HEK293 (cell line): Measurements from ENCODE around the gene DCDC2B.

Experiments
- CTCF ChIA-PET: fragments of 350-600 bp; formaldehyde crosslinking; extraction: SDS; loops from one replicate; lab custom pipeline; 2021; ENCODE audit warnings: antibody characterized with exemption; lab: Yijun Ruan, JAX
- POLR2A ChIA-PET: fragments of 300-600 bp; formaldehyde crosslinking; extraction: SDS; loops from one replicate; lab custom pipeline; 2020; ENCODE audit warnings: antibody characterized with exemption, inconsistent platforms; lab: Yijun Ruan, JAX
- H3K27ac ChIP-seq: fragments of 200-500 bp; sonication (Bioruptor generic); 2 replicates; pipeline ENCODE4 v1.5.1; 2014; ENCODE audit warnings: low read depth, low read length, control low read depth, inconsistent platforms; ENCODE audit errors: extremely low read depth
- H3K36me3 ChIP-seq, 2 experiments: fragments of 200-500 bp in 1 of 2; sonication (Bioruptor generic) in 1 of 2; 1 replicate in 1 of 2; 2 replicates in 1 of 2; pipeline ENCODE4 v1.5.1; 2014 to 2017; ENCODE audit warnings: inconsistent platforms in 2 of 2, low read length in 2 of 2; ENCODE audit not compliant: control insufficient read depth in 2 of 2, insufficient read depth in 1 of 2
- H3K4me1 ChIP-seq: fragments of 200-500 bp; sonication (Bioruptor generic); 2 replicates; pipeline ENCODE4 v1.5.1; 2014; ENCODE audit warnings: mild to moderate bottlenecking, low read length, inconsistent platforms; ENCODE audit not compliant: control insufficient read depth, insufficient read depth
- H3K4me3 ChIP-seq: 2 replicates; pipeline ENCODE4 v1.5.1; 2011; ENCODE audit warnings: low read depth, mild to moderate bottlenecking, control low read depth, low read length, moderate library complexity
- H3K9me3 ChIP-seq: fragments of 200-500 bp; sonication (Bioruptor generic); 2 replicates; pipeline ENCODE4 v1.5.1; 2014; ENCODE audit warnings: low read depth, low read length, inconsistent platforms; ENCODE audit not compliant: control insufficient read depth, insufficient read depth
- HOXA7 ChIP-seq: sonication (generic); formaldehyde crosslinking; IDR thresholded peaks from 2 replicates; pipeline ENCODE4 v1.8.1; 2022; ENCODE audit warnings: missing genetic modification reagents, borderline replicate concordance
- HOXD13 ChIP-seq: sonication (generic); formaldehyde crosslinking; IDR thresholded peaks from 2 replicates; pipeline ENCODE4 v1.8.0; 2022; ENCODE audit warnings: missing genetic modification reagents, borderline replicate concordance
- KLF1 ChIP-seq: fragments of 450-650 bp; formaldehyde crosslinking; IDR thresholded peaks from 2 replicates; pipeline ENCODE4 v1.5.1; 2016; ENCODE audit warnings: missing biosample characterization, missing genetic modification characterization
- SP7 ChIP-seq: fragments of 450-650 bp; formaldehyde crosslinking; IDR thresholded peaks from 2 replicates; pipeline ENCODE4 v1.5.1; 2016; ENCODE audit warnings: missing biosample characterization, missing genetic modification characterization
- ZBTB17 ChIP-seq: fragments of 450-650 bp; formaldehyde crosslinking; IDR thresholded peaks from 2 replicates; pipeline ENCODE4 v1.5.1; 2016; ENCODE audit warnings: missing biosample characterization, missing genetic modification characterization
- ZBTB8A ChIP-seq: fragments of 450-650 bp; formaldehyde crosslinking; IDR thresholded peaks from 2 replicates; pipeline ENCODE4 v1.5.1; 2016; ENCODE audit warnings: missing biosample characterization, missing genetic modification characterization
- ZNF157 ChIP-seq: fragments of 450-650 bp; formaldehyde crosslinking; IDR thresholded peaks from 2 replicates; pipeline ENCODE4 v1.5.1; 2016; ENCODE audit warnings: missing biosample characterization, missing genetic modification characterization
- ZNF266 ChIP-seq: fragments of 450-650 bp; formaldehyde crosslinking; IDR thresholded peaks from 2 replicates; pipeline ENCODE4 v1.5.1; 2016; ENCODE audit warnings: missing biosample characterization, missing genetic modification characterization, low read depth
- ZNF350 ChIP-seq: fragments of 450-650 bp; formaldehyde crosslinking; IDR thresholded peaks from 2 replicates; pipeline ENCODE4 v1.5.0; 2017; ENCODE audit warnings: missing biosample characterization, mild to moderate bottlenecking, missing genetic modification characterization
- ZNF394 ChIP-seq: fragments of 450-650 bp; formaldehyde crosslinking; IDR thresholded peaks from 2 replicates; pipeline ENCODE4 v1.5.1; 2016; ENCODE audit warnings: missing biosample characterization, missing genetic modification characterization, mild to moderate bottlenecking, moderate library complexity, borderline replicate concordance
- ZNF529 ChIP-seq: fragments of 450-650 bp; formaldehyde crosslinking; IDR thresholded peaks from 2 replicates; pipeline ENCODE4 v1.5.1; 2017; ENCODE audit warnings: missing genetic modification characterization, missing biosample characterization; ENCODE audit not compliant: insufficient replicate concordance
- ZNF530 ChIP-seq: fragments of 450-650 bp; formaldehyde crosslinking; IDR thresholded peaks from 2 replicates; pipeline ENCODE4 v1.5.1; 2016; ENCODE audit warnings: low read depth, missing biosample characterization, missing genetic modification characterization
- ZNF548 ChIP-seq: fragments of 450-650 bp; formaldehyde crosslinking; IDR thresholded peaks from 2 replicates; pipeline ENCODE4 v1.5.1; 2016; ENCODE audit warnings: missing biosample characterization, missing genetic modification characterization
- ZNF623 ChIP-seq: fragments of 450-650 bp; formaldehyde crosslinking; IDR thresholded peaks from 2 replicates; pipeline ENCODE4 v1.5.1; 2016; ENCODE audit warnings: missing biosample characterization, missing genetic modification characterization
- ZNF629 ChIP-seq: fragments of 450-650 bp; formaldehyde crosslinking; IDR thresholded peaks from 2 replicates; pipeline ENCODE4 v1.5.1; 2017; ENCODE audit warnings: missing biosample characterization, missing genetic modification characterization
- ZNF660 ChIP-seq: fragments of 450-650 bp; IDR thresholded peaks from 2 replicates; pipeline ENCODE4 v1.5.1; 2018; ENCODE audit warnings: missing biosample characterization, mild to moderate bottlenecking, missing genetic modification characterization
- ZNF701 ChIP-seq: fragments of 450-650 bp; formaldehyde crosslinking; IDR thresholded peaks from 2 replicates; pipeline ENCODE4 v1.5.1; 2016; ENCODE audit warnings: missing biosample characterization, missing genetic modification characterization
- TF ChIP-seq, protein P1 (sequence below): fragments of 450-650 bp; formaldehyde crosslinking; IDR thresholded peaks from 2 replicates; pipeline ENCODE4 v1.5.1; 2016; ENCODE audit warnings: missing biosample characterization, missing genetic modification characterization
- TF ChIP-seq, protein P2 (sequence below): fragments of 450-650 bp; formaldehyde crosslinking; IDR thresholded peaks from 2 replicates; pipeline ENCODE4 v1.5.1; 2016; ENCODE audit warnings: missing biosample characterization, missing genetic modification characterization, low read depth
- TF ChIP-seq, protein P3 (sequence below): fragments of 450-650 bp; formaldehyde crosslinking; IDR thresholded peaks from 2 replicates; pipeline ENCODE4 v1.5.1; 2016; ENCODE audit warnings: missing biosample characterization, missing genetic modification characterization
- TF ChIP-seq, protein P4 (sequence below): fragments of 450-650 bp; formaldehyde crosslinking; IDR thresholded peaks from 2 replicates; pipeline ENCODE4 v1.5.1; 2016; ENCODE audit warnings: missing biosample characterization, missing genetic modification characterization
- TF ChIP-seq, protein P5 (sequence below): fragments of 450-650 bp; formaldehyde crosslinking; IDR thresholded peaks from 2 replicates; pipeline ENCODE4 v1.5.1; 2017; ENCODE audit warnings: missing biosample characterization, missing genetic modification characterization
- TF ChIP-seq, protein P6 (sequence below): fragments of 450-650 bp; formaldehyde crosslinking; optimal IDR thresholded peaks from 2 replicates; pipeline ENCODE3; 2016; ENCODE audit warnings: missing biosample characterization, mild to moderate bottlenecking, missing genetic modification characterization
- TF ChIP-seq, protein P7 (sequence below): fragments of 450-650 bp; formaldehyde crosslinking; IDR thresholded peaks from 2 replicates; pipeline ENCODE4 v1.5.1; 2017; ENCODE audit warnings: missing biosample characterization, missing genetic modification characterization
- TF ChIP-seq, protein P8 (sequence below): fragments of 450-650 bp; formaldehyde crosslinking; IDR thresholded peaks from 2 replicates; pipeline ENCODE4 v1.5.1; 2016; ENCODE audit warnings: missing biosample characterization, missing genetic modification characterization

The DCDC2B gene

DNA sequence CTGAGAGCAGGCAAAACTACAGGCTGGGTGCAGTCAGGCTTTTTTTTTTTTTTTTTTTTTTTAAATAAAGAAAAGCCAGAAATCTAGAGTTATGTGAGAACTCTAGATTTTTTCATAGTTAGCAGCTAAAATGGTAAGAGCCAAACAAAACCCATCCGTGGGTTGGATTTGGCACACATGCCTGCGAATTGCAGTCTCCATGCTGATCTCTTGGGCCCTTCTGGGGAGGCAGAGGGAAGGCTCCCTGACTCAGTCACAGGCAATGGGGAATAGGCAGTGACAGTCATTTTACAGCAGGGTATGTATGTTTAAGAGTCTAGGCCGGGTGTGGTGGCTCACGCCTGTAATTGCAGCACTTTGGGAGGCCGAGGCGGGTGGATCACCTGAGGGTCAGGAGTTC is 26.8 kb upstream of the DCDC2B start:
- Histone ChIP-seq H3K36me3 (peaks cover 39 to 59% of the 10 kb centered on the region in 2 experiments), H3K27ac (no peak overlapping the region), H3K9me3 (no peaks in the 10 kb centered on the region), H3K4me1 (peaks cover 6% of the 10 kb centered on the region; the same call in 1 of the 2 replicates), H3K4me3 (no peak overlapping the region)
- ChIA-PET POLR2A (interaction anchor here (0.6 to 0.9 kb wide), 6 partner anchors 15 to 199 kb away, joined by 3 to 5 read pairs (median 4); partner anchors contain the start of gene IQCC), CTCF (interaction anchor here (0.6 to 0.7 kb wide), 2 partner anchors 65 to 74 kb away, joined by 3 read pairs; partner anchors contain the start of gene KPNA6)
- TF ChIP-seq, protein P1, sequence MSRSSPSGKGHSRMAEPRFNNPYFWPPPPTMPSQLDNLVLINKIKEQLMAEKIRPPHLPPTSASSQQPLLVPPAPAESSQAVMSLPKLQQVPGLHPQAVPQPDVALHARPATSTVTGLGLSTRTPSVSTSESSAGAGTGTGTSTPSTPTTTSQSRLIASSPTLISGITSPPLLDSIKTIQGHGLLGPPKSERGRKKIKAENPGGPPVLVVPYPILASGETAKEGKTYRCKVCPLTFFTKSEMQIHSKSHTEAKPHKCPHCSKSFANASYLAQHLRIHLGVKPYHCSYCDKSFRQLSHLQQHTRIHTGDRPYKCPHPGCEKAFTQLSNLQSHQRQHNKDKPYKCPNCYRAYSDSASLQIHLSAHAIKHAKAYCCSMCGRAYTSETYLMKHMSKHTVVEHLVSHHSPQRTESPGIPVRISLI = peak; percentile 42; the same call in 1 of the 2 replicates
- TF ChIP-seq ZNF701 (no peak), KLF1 (tag by site-specific recombination) (peak; percentile 73)
- TF ChIP-seq, protein P2, sequence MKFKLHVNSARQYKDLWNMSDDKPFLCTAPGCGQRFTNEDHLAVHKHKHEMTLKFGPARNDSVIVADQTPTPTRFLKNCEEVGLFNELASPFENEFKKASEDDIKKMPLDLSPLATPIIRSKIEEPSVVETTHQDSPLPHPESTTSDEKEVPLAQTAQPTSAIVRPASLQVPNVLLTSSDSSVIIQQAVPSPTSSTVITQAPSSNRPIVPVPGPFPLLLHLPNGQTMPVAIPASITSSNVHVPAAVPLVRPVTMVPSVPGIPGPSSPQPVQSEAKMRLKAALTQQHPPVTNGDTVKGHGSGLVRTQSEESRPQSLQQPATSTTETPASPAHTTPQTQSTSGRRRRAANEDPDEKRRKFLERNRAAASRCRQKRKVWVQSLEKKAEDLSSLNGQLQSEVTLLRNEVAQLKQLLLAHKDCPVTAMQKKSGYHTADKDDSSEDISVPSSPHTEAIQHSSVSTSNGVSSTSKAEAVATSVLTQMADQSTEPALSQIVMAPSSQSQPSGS (tag by site-specific recombination) = no peak

DNA sequence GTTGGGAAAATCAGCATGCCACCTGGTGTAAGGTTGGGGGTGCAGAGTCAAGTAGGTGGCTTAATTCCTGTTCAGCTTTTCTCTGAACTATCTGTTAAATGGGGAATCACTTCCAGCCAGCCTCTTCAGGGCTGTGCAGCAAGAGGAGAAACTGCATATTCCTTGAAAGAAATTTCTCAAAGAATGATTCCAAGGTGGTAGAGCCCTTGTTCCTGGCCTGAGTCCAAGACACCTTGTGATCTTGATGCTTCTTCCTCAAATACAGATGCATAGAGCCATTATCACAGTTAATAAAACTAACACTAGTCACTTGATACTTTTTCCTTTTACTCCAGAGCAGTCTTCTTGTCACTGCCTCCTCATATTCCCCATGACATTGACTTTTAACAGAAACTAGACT is 24.2 kb upstream of the DCDC2B start:
- no peak overlapping the region for H3K4me3 ChIP-seq
- H3K9me3 ChIP-seq = no peaks in the 10 kb centered on the region
- no peak overlapping the region for H3K27ac ChIP-seq
- POLR2A ChIA-PET = interaction anchor here (1.2 kb wide), 1 partner anchor 16 kb away, joined by 6 read pairs; the partner anchor contains the start of gene CCDC28B
- H3K36me3 ChIP-seq = peaks cover 60 to 85% of the 10 kb centered on the region in 2 experiments
- CTCF ChIA-PET = no interaction called here
- peaks cover 6% of the 10 kb centered on the region; the same call in 1 of the 2 replicates for H3K4me1 ChIP-seq
- TF ChIP-seq, protein P3, sequence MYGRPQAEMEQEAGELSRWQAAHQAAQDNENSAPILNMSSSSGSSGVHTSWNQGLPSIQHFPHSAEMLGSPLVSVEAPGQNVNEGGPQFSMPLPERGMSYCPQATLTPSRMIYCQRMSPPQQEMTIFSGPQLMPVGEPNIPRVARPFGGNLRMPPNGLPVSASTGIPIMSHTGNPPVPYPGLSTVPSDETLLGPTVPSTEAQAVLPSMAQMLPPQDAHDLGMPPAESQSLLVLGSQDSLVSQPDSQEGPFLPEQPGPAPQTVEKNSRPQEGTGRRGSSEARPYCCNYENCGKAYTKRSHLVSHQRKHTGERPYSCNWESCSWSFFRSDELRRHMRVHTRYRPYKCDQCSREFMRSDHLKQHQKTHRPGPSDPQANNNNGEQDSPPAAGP (tag by site-specific recombination) = no peak
- TF ChIP-seq, protein P4, sequence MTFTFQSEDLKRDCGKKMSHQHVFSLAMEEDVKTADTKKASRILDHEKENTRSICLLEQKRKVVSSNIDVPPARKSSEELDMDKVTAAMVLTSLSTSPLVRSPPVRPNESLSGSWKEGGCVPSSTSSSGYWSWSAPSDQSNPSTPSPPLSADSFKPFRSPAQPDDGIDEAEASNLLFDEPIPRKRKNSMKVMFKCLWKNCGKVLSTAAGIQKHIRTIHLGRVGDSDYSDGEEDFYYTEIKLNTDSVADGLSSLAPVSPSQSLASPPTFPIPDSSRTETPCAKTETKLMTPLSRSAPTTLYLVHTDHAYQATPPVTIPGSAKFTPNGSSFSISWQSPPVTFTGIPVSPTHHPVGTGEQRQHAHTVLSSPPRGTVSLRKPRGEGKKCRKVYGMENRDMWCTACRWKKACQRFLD = no peak
- TF ChIP-seq SP7 (no peak), ZNF157 (tag by site-specific recombination) (no peak), ZBTB17 (tag by site-specific recombination) (no peak), ZNF266 (tag by site-specific recombination) (no peak), HOXA7 (CRISPR knock-in tag) (no peak), ZNF629 (tag by site-specific recombination) (no peak), ZNF529 (no peak), ZNF350 (tag by site-specific recombination) (no peak), ZNF623 (tag by site-specific recombination) (no peak), ZNF530 (tag by site-specific recombination) (no peak), ZBTB8A (tag by site-specific recombination) (no peak), ZNF660 (tag by site-specific recombination) (peak; percentile 46; the same call in 1 of the 2 replicates), HOXD13 (CRISPR knock-in tag) (no peak), ZNF394 (no peak), ZNF548 (tag by site-specific recombination) (no peak)
- TF ChIP-seq, protein P5, sequence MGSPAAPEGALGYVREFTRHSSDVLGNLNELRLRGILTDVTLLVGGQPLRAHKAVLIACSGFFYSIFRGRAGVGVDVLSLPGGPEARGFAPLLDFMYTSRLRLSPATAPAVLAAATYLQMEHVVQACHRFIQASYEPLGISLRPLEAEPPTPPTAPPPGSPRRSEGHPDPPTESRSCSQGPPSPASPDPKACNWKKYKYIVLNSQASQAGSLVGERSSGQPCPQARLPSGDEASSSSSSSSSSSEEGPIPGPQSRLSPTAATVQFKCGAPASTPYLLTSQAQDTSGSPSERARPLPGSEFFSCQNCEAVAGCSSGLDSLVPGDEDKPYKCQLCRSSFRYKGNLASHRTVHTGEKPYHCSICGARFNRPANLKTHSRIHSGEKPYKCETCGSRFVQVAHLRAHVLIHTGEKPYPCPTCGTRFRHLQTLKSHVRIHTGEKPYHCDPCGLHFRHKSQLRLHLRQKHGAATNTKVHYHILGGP = peak; percentile 40; the same call in 1 of the 2 replicates
- TF ChIP-seq, protein P6, sequence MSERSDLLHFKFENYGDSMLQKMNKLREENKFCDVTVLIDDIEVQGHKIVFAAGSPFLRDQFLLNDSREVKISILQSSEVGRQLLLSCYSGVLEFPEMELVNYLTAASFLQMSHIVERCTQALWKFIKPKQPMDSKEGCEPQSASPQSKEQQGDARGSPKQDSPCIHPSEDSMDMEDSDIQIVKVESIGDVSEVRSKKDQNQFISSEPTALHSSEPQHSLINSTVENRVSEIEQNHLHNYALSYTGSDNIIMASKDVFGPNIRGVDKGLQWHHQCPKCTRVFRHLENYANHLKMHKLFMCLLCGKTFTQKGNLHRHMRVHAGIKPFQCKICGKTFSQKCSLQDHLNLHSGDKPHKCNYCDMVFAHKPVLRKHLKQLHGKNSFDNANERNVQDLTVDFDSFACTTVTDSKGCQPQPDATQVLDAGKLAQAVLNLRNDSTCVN (tag by site-specific recombination) = no peak
- TF ChIP-seq, protein P7, sequence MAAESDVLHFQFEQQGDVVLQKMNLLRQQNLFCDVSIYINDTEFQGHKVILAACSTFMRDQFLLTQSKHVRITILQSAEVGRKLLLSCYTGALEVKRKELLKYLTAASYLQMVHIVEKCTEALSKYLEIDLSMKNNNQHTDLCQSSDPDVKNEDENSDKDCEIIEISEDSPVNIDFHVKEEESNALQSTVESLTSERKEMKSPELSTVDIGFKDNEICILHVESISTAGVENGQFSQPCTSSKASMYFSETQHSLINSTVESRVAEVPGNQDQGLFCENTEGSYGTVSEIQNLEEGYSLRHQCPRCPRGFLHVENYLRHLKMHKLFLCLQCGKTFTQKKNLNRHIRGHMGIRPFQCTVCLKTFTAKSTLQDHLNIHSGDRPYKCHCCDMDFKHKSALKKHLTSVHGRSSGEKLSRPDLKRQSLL = 0 out of 2 replicates have a peak, but pooled peaks have one; percentile 17
- TF ChIP-seq, protein P8, sequence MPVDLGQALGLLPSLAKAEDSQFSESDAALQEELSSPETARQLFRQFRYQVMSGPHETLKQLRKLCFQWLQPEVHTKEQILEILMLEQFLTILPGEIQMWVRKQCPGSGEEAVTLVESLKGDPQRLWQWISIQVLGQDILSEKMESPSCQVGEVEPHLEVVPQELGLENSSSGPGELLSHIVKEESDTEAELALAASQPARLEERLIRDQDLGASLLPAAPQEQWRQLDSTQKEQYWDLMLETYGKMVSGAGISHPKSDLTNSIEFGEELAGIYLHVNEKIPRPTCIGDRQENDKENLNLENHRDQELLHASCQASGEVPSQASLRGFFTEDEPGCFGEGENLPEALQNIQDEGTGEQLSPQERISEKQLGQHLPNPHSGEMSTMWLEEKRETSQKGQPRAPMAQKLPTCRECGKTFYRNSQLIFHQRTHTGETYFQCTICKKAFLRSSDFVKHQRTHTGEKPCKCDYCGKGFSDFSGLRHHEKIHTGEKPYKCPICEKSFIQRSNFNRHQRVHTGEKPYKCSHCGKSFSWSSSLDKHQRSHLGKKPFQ (tag by site-specific recombination) = no peak
